A549 (cell line): ENCODE results near the gene ECM1.

Source experiments
- CBX8 ChIP-seq: fragments of 200-600 bp; sonication (generic); IDR thresholded peaks from 2 replicates; pipeline ENCODE4 v1.6.1; 2016
- CEBPB ChIP-seq, 2 experiments: fragments of >200 bp in 1 of 2; sonication (Bioruptor Twin) in 1 of 2; formaldehyde crosslinking in 1 of 2; IDR thresholded peaks; 2 replicates each; pipeline ENCODE4 v1.6.1; 2012 to 2016
- CHD2 ChIP-seq: fragments of 150-350 bp; IDR thresholded peaks from 2 replicates; pipeline ENCODE4 v1.6.1; 2014; ENCODE audit warnings: low read length; ENCODE audit not compliant: partially characterized antibody
- HDAC2 ChIP-seq: fragments of 200-600 bp; sonication (generic); IDR thresholded peaks from 2 replicates; pipeline ENCODE4 v1.6.1; 2016
- PHF8 ChIP-seq: fragments of 200-600 bp; sonication (generic); IDR thresholded peaks from 2 replicates; pipeline ENCODE4 v1.6.1; 2016; ENCODE audit warnings: low read depth, mild to moderate bottlenecking, antibody characterized with exemption, moderate library complexity, borderline replicate concordance
- TF ChIP-seq, protein P1 (sequence below): fragments of 200-600 bp; sonication (generic); IDR thresholded peaks from 2 replicates; pipeline ENCODE4 v1.6.1; 2016; ENCODE audit warnings: antibody characterized with exemption, mild to moderate bottlenecking, moderate library complexity
- TF ChIP-seq, protein P2 (sequence below): fragments of >200 bp; sonication (Bioruptor Twin); formaldehyde crosslinking; IDR thresholded peaks from 3 replicates; pipeline ENCODE4 v1.5.1; 2016

DNA sequence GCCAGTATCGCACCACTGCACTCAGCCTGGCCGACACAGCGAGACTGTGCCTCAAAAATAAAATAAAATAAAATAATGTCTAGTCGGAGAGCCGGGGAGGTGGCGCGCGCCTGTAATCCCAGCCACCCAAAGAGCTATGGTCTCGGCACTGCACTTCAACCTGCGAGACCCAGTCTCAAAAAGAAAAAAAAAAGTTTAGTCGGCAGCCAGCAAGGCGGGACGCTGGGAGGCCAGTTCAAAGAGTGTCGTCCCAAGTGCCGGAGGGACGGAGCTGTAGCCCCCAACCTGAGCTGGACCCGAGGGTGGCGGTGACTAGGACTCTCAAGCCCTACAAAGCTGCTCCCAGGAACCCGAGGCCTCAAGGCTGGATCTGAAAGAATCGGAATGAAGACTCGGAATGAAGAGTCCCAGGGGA lies 7.0 kb downstream of the ECM1 start:
- TF ChIP-seq CHD2 (no peak), HDAC2 (no peak), PHF8 (no peak), CEBPB (IDR thresholded peaks at IDR 0.05) (no peak), CBX8 (no peak)
- TF ChIP-seq, protein P1, sequence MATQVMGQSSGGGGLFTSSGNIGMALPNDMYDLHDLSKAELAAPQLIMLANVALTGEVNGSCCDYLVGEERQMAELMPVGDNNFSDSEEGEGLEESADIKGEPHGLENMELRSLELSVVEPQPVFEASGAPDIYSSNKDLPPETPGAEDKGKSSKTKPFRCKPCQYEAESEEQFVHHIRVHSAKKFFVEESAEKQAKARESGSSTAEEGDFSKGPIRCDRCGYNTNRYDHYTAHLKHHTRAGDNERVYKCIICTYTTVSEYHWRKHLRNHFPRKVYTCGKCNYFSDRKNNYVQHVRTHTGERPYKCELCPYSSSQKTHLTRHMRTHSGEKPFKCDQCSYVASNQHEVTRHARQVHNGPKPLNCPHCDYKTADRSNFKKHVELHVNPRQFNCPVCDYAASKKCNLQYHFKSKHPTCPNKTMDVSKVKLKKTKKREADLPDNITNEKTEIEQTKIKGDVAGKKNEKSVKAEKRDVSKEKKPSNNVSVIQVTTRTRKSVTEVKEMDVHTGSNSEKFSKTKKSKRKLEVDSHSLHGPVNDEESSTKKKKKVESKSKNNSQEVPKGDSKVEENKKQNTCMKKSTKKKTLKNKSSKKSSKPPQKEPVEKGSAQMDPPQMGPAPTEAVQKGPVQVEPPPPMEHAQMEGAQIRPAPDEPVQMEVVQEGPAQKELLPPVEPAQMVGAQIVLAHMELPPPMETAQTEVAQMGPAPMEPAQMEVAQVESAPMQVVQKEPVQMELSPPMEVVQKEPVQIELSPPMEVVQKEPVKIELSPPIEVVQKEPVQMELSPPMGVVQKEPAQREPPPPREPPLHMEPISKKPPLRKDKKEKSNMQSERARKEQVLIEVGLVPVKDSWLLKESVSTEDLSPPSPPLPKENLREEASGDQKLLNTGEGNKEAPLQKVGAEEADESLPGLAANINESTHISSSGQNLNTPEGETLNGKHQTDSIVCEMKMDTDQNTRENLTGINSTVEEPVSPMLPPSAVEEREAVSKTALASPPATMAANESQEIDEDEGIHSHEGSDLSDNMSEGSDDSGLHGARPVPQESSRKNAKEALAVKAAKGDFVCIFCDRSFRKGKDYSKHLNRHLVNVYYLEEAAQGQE, result no peak
- TF ChIP-seq, protein P2, sequence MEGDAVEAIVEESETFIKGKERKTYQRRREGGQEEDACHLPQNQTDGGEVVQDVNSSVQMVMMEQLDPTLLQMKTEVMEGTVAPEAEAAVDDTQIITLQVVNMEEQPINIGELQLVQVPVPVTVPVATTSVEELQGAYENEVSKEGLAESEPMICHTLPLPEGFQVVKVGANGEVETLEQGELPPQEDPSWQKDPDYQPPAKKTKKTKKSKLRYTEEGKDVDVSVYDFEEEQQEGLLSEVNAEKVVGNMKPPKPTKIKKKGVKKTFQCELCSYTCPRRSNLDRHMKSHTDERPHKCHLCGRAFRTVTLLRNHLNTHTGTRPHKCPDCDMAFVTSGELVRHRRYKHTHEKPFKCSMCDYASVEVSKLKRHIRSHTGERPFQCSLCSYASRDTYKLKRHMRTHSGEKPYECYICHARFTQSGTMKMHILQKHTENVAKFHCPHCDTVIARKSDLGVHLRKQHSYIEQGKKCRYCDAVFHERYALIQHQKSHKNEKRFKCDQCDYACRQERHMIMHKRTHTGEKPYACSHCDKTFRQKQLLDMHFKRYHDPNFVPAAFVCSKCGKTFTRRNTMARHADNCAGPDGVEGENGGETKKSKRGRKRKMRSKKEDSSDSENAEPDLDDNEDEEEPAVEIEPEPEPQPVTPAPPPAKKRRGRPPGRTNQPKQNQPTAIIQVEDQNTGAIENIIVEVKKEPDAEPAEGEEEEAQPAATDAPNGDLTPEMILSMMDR, result no peak
